B cell (primary cell): ENCODE data around the gene TRNP1. TPM values are rescaled to one million over a fixed set of nuclear protein-coding genes. Genes with fewer than 3 reads are reported as not detected.

Experiments
- ATAC-seq: fragments of 200-7000 bp; cut with Tn5 transposase; one replicate; pipeline ENCODE4 v1.10.0; 2021; ENCODE audit warnings: low read depth, mild to moderate bottlenecking, moderate number of reproducible peaks, moderate library complexity
- CTCF ChIA-PET: fragments of 350-600 bp; sonication (Branson Sonifier 250); formaldehyde crosslinking; loops from one replicate; lab custom pipeline; 2021; ENCODE audit warnings: antibody characterized with exemption, inconsistent platforms; lab: Charles Lee
- POLR2A ChIA-PET: fragments of 350-600 bp; sonication (Branson Sonifier 250); formaldehyde crosslinking; loops from one replicate; lab custom pipeline; 2021; ENCODE audit warnings: antibody characterized with exemption; lab: Charles Lee
- DNase-seq: peaks from one replicate; pipeline ENCODE4 v3.0.0; 2013
- H2AFZ ChIP-seq: 2 replicates; pipeline ENCODE4 v1.6.1; 2012; ENCODE audit warnings: mild to moderate bottlenecking, low read depth, low read length; ENCODE audit not compliant: insufficient read depth, poor library complexity, severe bottlenecking
- H3K27ac ChIP-seq, 2 donors: 1 replicate in 1 of 2; 2 replicates in 1 of 2; pipeline ENCODE4 v1.5.1; 2012 to 2013; ENCODE audit warnings: low read length in 2 of 2, mild to moderate bottlenecking in 2 of 2, moderate library complexity in 1 of 2
- H3K27me3 ChIP-seq, 4 experiments: fragments of 200-600 bp in 1 of 4; sonication (generic) in 1 of 4; replicated peaks in 1 of 4; 1 replicate in 2 of 4; 2 replicates in 2 of 4; pipeline versions ENCODE4 v1.6.1 to v1.7.0; 2013 to 2016; ENCODE audit warnings: low read length in 3 of 4, mild to moderate bottlenecking in 2 of 4, mixed read lengths in 1 of 4, moderate library complexity in 1 of 4; ENCODE audit not compliant: insufficient read depth in 4 of 4, control insufficient read depth in 3 of 4; ENCODE audit errors: control extremely low read depth in 1 of 4
- H3K36me3 ChIP-seq, 2 experiments: replicated peaks in 1 of 2; 1 replicate in 1 of 2; 2 replicates in 1 of 2; pipeline versions ENCODE4 v1.6.1 to v1.7.1; 2013; ENCODE audit warnings: low read length in 1 of 2; ENCODE audit not compliant: insufficient read depth in 2 of 2, control insufficient read depth in 1 of 2; ENCODE audit errors: control extremely low read depth in 1 of 2, extremely low read depth in 1 of 2
- H3K4me1 ChIP-seq, 2 donors: fragments of 200-600 bp in 1 of 2; sonication (generic) in 1 of 2; 1 replicate in 1 of 2; 2 replicates in 1 of 2; pipeline versions ENCODE4 v1.5.1 to v1.6.1; 2013 to 2017; ENCODE audit warnings: low read length in 2 of 2; ENCODE audit not compliant: control insufficient read depth in 2 of 2, insufficient read depth in 2 of 2
- H3K4me2 ChIP-seq: replicated peaks from 2 replicates; pipeline ENCODE3; 2012; ENCODE audit warnings: mild to moderate bottlenecking, low read depth, low read length; ENCODE audit not compliant: poor library complexity, severe bottlenecking
- H3K4me3 ChIP-seq, 5 experiments: fragments of 200-600 bp in 1 of 5; sonication (generic) in 1 of 5; 1 replicate in 3 of 5; 2 replicates in 2 of 5; pipeline versions ENCODE4 v1.5.1 to v1.7.0; 2011 to 2016; ENCODE audit warnings: low read length in 4 of 5, mild to moderate bottlenecking in 4 of 5, low read depth in 2 of 5, control low read depth in 1 of 5, moderate library complexity in 1 of 5; ENCODE audit not compliant: insufficient read depth in 1 of 5; ENCODE audit errors: control extremely low read depth in 1 of 5, extremely low read depth in 1 of 5
- H3K79me2 ChIP-seq: fragments of 200-600 bp; sonication (generic); one replicate; pipeline ENCODE4 v1.6.0; 2016; ENCODE audit warnings: low read length; ENCODE audit not compliant: control insufficient read depth, insufficient read depth
- H3K9ac ChIP-seq: fragments of 200-600 bp; sonication (generic); 2 replicates; pipeline ENCODE4 v1.6.1; 2017; ENCODE audit warnings: mild to moderate bottlenecking, low read length, moderate library complexity
- H3K9me3 ChIP-seq, 3 donors: one replicate each; pipeline versions ENCODE4 v1.6.1 to v1.7.1; 2013; ENCODE audit warnings: low read length in 2 of 3; ENCODE audit not compliant: control insufficient read depth in 2 of 3, insufficient read depth in 1 of 3; ENCODE audit errors: control extremely low read depth in 1 of 3
- H4K20me1 ChIP-seq: 2 replicates; pipeline ENCODE4 v1.6.0; 2012; ENCODE audit warnings: mild to moderate bottlenecking, low read length; ENCODE audit not compliant: insufficient read depth, control insufficient read depth, poor library complexity, severe bottlenecking
- H3K27ac Mint-ChIP-seq: one replicate; pipeline ENCODE4 v1.8.0; 2021; ENCODE audit warnings: mixed read lengths
- H3K27me3 Mint-ChIP-seq: one replicate; pipeline ENCODE4 v1.8.0; 2021; ENCODE audit warnings: mixed read lengths
- H3K4me1 Mint-ChIP-seq: one replicate; pipeline ENCODE4 v1.8.0; 2021; ENCODE audit warnings: mixed read lengths
- H3K4me3 Mint-ChIP-seq: one replicate; pipeline ENCODE4 v1.8.0; 2021; ENCODE audit warnings: mixed read lengths
- H3K9me3 Mint-ChIP-seq: one replicate; pipeline ENCODE4 v1.8.0; 2022; ENCODE audit warnings: mixed read lengths; ENCODE audit not compliant: insufficient read depth
- EZH2 ChIP-seq: IDR thresholded peaks from 2 replicates; pipeline ENCODE4 v1.6.1; 2012; ENCODE audit warnings: borderline replicate concordance, low read depth, mild to moderate bottlenecking, moderate library complexity, low read length; ENCODE audit not compliant: insufficient read depth, poor library complexity, severe bottlenecking
- WGBS: methylation state at CpG from one replicate; pipeline ENCODE4 v1.1.5; 2013; ENCODE audit warnings: missing lambda C conversion rate; ENCODE audit not compliant: insufficient coverage; 5-methylcytosine and 5-hydroxymethylcytosine counted together
- intact Hi-C: fragments of 100-400 bp; cut with micrococcal nuclease; formaldehyde crosslinking; loops from one replicate; pipeline ENCODE4 v1.10.0; 2022
- polyA plus RNA-seq: library from polyadenylated mRNA; depleted of rRNA; stranded (reverse); fragments of >200 nt; gene quantifications from 2 replicates; pipeline ENCODE4 v1.2.3, GENCODE V29; 2012
- total RNA-seq, 2 donors: library from RNA; stranded (reverse); fragments of 120-200 nt in 1 of 2; gene quantifications; 1 replicate in 1 of 2; 2 replicates in 1 of 2; pipeline versions ENCODE4 v1.2.3 to v1.2.4, GENCODE V29; 2013 to 2022
- TF ChIP-seq, protein P1 (sequence below): fragments of 200-600 bp; IDR thresholded peaks from one replicate; pipeline ENCODE4 v1.8.0; 2022; ENCODE audit warnings: antibody characterized with exemption, mild to moderate bottlenecking

TRNP1 gene
- total and polyA plus RNA-seq, 2 donors (not counting 1 experiment from before 2014, with no cell fraction given): 0.54 to 2.3 TPM

DNA sequence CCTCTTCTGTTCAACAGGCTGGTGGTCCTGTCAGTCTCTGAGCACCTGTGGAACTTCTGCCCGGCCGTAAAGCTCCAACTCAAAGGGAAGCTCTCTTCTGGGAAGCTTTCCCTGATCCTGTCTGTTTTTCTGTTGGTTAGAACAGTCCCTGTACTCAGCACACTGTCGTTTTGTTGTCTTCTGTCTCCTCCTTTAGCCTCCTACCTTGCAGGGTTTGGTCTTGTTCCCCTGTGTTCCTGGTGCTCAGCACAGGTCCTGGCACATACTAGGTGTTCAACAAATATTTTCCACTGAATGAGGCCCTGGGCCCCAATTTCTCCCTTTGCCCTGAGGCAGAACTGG lies 32.9 kb upstream of the TRNP1 start:
- H3K27ac ChIP-seq: no peak overlapping the region
- no peaks in the 10 kb centered on the region for H4K20me1 ChIP-seq
- H3K79me2 ChIP-seq: no peaks in the 10 kb centered on the region
- peaks cover 21% of the 10 kb centered on the region for H3K27me3 Mint-ChIP-seq
- H3K9ac ChIP-seq: peak overlapping the region; percentile 77
- H3K4me3 ChIP-seq: peak overlapping the region in 4 of 5 experiments; percentile 44 to 80 (median 65)
- no peaks in the 10 kb centered on the region for H3K9me3 Mint-ChIP-seq
- peaks cover 0 to 4% (median 0%) of the 10 kb centered on the region in 3 donors for H3K9me3 ChIP-seq
- 56% methylated on average over 3 of the region's 3 CpGs for WGBS
- peaks cover 14 to 17% of the 10 kb centered on the region in 2 donors for H3K4me1 ChIP-seq
- CTCF ChIA-PET: no interaction called here
- H3K4me1 Mint-ChIP-seq: peaks cover 15% of the 10 kb centered on the region
- H3K27me3 ChIP-seq: peaks cover 0 to 27% (median 8%) of the 10 kb centered on the region in 4 experiments
- H3K4me2 ChIP-seq: peak overlapping the region; percentile 100
- no peak for TF ChIP-seq EZH2
- TF ChIP-seq, protein P1, sequence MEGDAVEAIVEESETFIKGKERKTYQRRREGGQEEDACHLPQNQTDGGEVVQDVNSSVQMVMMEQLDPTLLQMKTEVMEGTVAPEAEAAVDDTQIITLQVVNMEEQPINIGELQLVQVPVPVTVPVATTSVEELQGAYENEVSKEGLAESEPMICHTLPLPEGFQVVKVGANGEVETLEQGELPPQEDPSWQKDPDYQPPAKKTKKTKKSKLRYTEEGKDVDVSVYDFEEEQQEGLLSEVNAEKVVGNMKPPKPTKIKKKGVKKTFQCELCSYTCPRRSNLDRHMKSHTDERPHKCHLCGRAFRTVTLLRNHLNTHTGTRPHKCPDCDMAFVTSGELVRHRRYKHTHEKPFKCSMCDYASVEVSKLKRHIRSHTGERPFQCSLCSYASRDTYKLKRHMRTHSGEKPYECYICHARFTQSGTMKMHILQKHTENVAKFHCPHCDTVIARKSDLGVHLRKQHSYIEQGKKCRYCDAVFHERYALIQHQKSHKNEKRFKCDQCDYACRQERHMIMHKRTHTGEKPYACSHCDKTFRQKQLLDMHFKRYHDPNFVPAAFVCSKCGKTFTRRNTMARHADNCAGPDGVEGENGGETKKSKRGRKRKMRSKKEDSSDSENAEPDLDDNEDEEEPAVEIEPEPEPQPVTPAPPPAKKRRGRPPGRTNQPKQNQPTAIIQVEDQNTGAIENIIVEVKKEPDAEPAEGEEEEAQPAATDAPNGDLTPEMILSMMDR: no peak
- no peaks in the 10 kb centered on the region for H3K36me3 ChIP-seq
- DNase-seq (no peak), ATAC-seq (no peak)
- peak overlapping the region; percentile 80 for H2AFZ ChIP-seq
- peak overlapping the region; percentile 86 for H3K4me3 Mint-ChIP-seq
- POLR2A ChIA-PET: interaction anchor here (0.7 kb wide), 1 partner anchor 60 kb away, joined by 4 read pairs; the partner anchor contains the start of gene GPATCH3
- intact Hi-C loops: no loop called here
- H3K27ac Mint-ChIP-seq: peak overlapping the region; percentile 47

DNA sequence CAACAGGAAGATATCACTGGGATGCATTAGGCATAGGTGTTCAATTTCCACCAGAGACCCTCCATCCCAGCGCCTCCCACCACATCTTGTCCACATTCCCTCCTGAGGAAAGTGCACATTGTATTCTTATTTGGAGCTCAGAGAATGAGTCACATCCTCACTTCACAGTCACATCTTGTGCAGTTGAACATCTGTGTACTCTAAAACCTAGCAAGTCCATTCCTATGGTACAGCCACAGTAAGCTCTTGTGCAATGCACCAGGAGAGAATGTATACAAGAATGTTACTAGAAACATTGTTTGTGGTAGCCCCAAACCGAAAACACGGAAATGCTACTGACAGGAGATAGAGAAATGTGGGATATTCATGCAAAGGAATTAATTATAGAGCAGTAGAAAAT lies 31.7 kb upstream of the TRNP1 start:
- Histone ChIP-seq H3K36me3 (no peaks in the 10 kb centered on the region), H3K4me2 (no peak overlapping the region), H3K79me2 (no peaks in the 10 kb centered on the region), H3K27me3 (peaks cover 0 to 27% (median 8%) of the 10 kb centered on the region in 4 experiments), H3K9ac (no peak overlapping the region), H2AFZ (no peak overlapping the region), H3K4me3 (no peak overlapping the region), H4K20me1 (no peaks in the 10 kb centered on the region), H3K9me3 (peaks cover 0 to 4% (median 0%) of the 10 kb centered on the region in 3 donors), H3K27ac (no peak overlapping the region), H3K4me1 (peaks cover 14 to 17% of the 10 kb centered on the region in 2 donors)
- peaks cover 15% of the 10 kb centered on the region for H3K4me1 Mint-ChIP-seq
- DNase-seq: no peak
- no peak overlapping the region for H3K4me3 Mint-ChIP-seq
- peaks cover 25% of the 10 kb centered on the region for H3K27me3 Mint-ChIP-seq
- H3K9me3 Mint-ChIP-seq: no peaks in the 10 kb centered on the region
- H3K27ac Mint-ChIP-seq: no peak overlapping the region
- no peak for ATAC-seq
- intact Hi-C loops: no loop called here
- ChIA-PET CTCF (no interaction called here), POLR2A (no interaction called here)
- no CpG with 5 or more reads among the region's 3 CpGs for WGBS
- TF ChIP-seq, protein P1: no peak
- TF ChIP-seq EZH2: no peak
